Suprapubic skin (tissue), 4 donors: Measurements from ENCODE around the gene FGF18. TPM values are rescaled to one million over a fixed set of nuclear protein-coding genes. Genes with fewer than 3 reads are reported as not detected.

ENCODE experiments used
- DNase-seq, 2 donors: peaks; one replicate each; pipeline ENCODE4 v3.0.0-alpha.2; 2019; ENCODE audit warnings: low spot score in 2 of 2
- H3K27ac ChIP-seq: fragments of 200-600 bp; sonication (generic); one replicate; pipeline ENCODE4 v1.5.1; 2019
- H3K27me3 ChIP-seq: fragments of 200-600 bp; sonication (generic); one replicate; pipeline ENCODE4 v1.5.1; 2019
- H3K36me3 ChIP-seq: fragments of 200-600 bp; sonication (generic); one replicate; pipeline ENCODE4 v1.5.1; 2019
- H3K4me1 ChIP-seq: fragments of 200-600 bp; sonication (generic); one replicate; pipeline ENCODE4 v1.5.1; 2019
- H3K4me3 ChIP-seq: fragments of 200-600 bp; sonication (generic); one replicate; pipeline ENCODE4 v1.5.1; 2019; ENCODE audit warnings: mild to moderate bottlenecking
- H3K9me3 ChIP-seq: fragments of 200-600 bp; sonication (generic); one replicate; pipeline ENCODE4 v1.5.1; 2019
- EP300 ChIP-seq: sonication (generic); formaldehyde crosslinking; IDR thresholded peaks from one replicate; pipeline ENCODE4 v1.6.1; 2017; ENCODE audit warnings: antibody characterized with exemption
- POLR2A ChIP-seq, 2 donors: fragments of 450-650 bp; IDR thresholded peaks; one replicate each; pipeline ENCODE4 v1.6.1; 2017; ENCODE audit warnings: antibody characterized with exemption in 2 of 2, mild to moderate bottlenecking in 2 of 2, moderate library complexity in 2 of 2
- POLR2AphosphoS5 ChIP-seq, 3 donors: sonication (generic); formaldehyde crosslinking; IDR thresholded peaks; one replicate each; pipeline ENCODE4 v1.6.1; 2017; ENCODE audit warnings: antibody characterized with exemption in 3 of 3
- WGBS: methylation state at CpG from one replicate; pipeline ENCODE4 v1.1.5; 2018; 5-methylcytosine and 5-hydroxymethylcytosine counted together
- total RNA-seq, 4 donors: library from RNA; depleted of rRNA; stranded (reverse); fragments of >200 nt; gene quantifications; one replicate each; pipeline ENCODE4 v1.1.0, GENCODE V29; 2016
- TF ChIP-seq, protein P1 (sequence below), 2 donors: fragments of 200-600 bp in 1 of 2; fragments of 450-650 bp in 1 of 2; sonication (generic) in 1 of 2; IDR thresholded peaks; one replicate each; pipeline ENCODE4 v1.5.1; 2016 to 2019; ENCODE audit warnings: antibody characterized with exemption in 2 of 2, mild to moderate bottlenecking in 1 of 2, moderate library complexity in 1 of 2

FGF18 gene
- total RNA-seq, 4 donors from 2014 or later = 0.32 to 3.2 (median 0.50) TPM

DNA sequence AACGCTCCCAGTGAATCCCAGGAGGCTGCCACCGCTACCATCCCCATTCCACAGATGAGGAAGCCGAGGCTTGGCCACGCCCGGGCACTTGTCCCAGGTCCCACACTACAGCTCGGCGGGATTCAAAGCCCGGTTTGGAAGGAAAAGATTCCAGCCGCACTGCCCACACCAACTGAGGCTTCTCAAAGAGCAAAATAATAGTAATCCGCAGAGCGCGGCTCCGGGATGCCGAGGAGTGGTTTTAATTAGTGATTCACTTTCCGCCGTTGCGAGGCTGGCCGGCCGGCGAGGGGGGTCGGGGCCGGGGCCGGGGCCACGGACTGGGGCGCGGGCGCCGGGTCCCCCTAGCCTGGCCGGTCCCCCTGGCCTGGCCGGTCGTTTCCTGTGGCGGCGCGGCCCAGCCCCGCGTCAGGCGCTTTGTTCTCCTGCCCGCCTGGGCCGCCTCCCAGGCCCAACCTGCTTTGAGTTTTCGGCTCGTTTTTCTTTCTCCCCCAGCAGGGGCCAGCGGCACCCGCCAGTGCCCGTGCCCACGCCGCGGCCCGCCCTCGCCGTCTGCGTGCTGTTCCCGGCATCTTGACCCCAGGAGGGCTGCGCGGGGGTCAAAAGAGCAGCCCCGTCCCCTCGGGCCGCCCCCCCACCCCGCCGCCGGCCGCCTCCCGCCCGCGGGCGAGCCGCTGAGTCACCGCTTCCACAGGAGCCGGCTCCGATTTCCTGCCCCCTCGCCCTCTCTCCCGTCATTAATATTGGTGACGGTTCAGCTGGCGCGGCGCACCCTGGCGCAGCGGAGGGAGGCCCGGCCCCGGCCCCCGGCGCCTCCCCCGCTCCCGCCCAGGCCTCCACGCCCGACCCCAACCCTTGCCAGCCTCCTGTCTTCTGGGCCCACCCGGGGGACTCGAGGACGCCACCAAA is 31.2 kb downstream of the FGF18 start:
- Histone ChIP-seq H3K27ac (peak overlapping the region; percentile 64), H3K9me3 (no peaks in the 10 kb centered on the region), H3K4me3 (peak overlapping the region; percentile 52), H3K27me3 (peaks cover 8% of the 10 kb centered on the region), H3K4me1 (peaks cover 10% of the 10 kb centered on the region), H3K36me3 (no peaks in the 10 kb centered on the region)
- peak in 1 of 2 donors; percentile 82 for DNase-seq
- TF ChIP-seq, protein P1, sequence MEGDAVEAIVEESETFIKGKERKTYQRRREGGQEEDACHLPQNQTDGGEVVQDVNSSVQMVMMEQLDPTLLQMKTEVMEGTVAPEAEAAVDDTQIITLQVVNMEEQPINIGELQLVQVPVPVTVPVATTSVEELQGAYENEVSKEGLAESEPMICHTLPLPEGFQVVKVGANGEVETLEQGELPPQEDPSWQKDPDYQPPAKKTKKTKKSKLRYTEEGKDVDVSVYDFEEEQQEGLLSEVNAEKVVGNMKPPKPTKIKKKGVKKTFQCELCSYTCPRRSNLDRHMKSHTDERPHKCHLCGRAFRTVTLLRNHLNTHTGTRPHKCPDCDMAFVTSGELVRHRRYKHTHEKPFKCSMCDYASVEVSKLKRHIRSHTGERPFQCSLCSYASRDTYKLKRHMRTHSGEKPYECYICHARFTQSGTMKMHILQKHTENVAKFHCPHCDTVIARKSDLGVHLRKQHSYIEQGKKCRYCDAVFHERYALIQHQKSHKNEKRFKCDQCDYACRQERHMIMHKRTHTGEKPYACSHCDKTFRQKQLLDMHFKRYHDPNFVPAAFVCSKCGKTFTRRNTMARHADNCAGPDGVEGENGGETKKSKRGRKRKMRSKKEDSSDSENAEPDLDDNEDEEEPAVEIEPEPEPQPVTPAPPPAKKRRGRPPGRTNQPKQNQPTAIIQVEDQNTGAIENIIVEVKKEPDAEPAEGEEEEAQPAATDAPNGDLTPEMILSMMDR (IDR thresholded peaks at IDR 0.05) = no peak
- no peak for TF ChIP-seq POLR2AphosphoS5 (IDR thresholded peaks at IDR 0.05)
- TF ChIP-seq EP300 = no peak
- TF ChIP-seq POLR2A (IDR thresholded peaks at IDR 0.05) = no peak
- 9% methylated on average over 47 of the region's 88 CpGs for WGBS

GRCh38 chr5:171451421-171451820 is 32.0 kb downstream of the FGF18 start:
- DNase-seq = no peak
- Histone ChIP-seq H3K9me3 (no peaks in the 10 kb centered on the region), H3K4me3 (peak overlapping the region; percentile 52), H3K36me3 (no peaks in the 10 kb centered on the region), H3K27ac (peak overlapping the region; percentile 64), H3K27me3 (peaks cover 8% of the 10 kb centered on the region), H3K4me1 (peaks cover 10% of the 10 kb centered on the region)
- 83% methylated on average over 17 of the region's 17 CpGs for WGBS
- no peak for TF ChIP-seq EP300
- TF ChIP-seq, protein P1 (IDR thresholded peaks at IDR 0.05) = no peak
- TF ChIP-seq POLR2AphosphoS5 (IDR thresholded peaks at IDR 0.05) = no peak
- TF ChIP-seq POLR2A (IDR thresholded peaks at IDR 0.05) = no peak

- Histone ChIP-seq H3K27ac (no peak overlapping the region), H3K9me3 (no peaks in the 10 kb centered on the region), H3K36me3 (no peaks in the 10 kb centered on the region), H3K4me3 (no peak overlapping the region), H3K4me1 (peaks cover 10% of the 10 kb centered on the region), H3K27me3 (peaks cover 8% of the 10 kb centered on the region)
- 92% methylated on average over 11 of the region's 11 CpGs for WGBS
- DNase-seq = no peak
- TF ChIP-seq EP300 (no peak), POLR2AphosphoS5 (IDR thresholded peaks at IDR 0.05) (no peak), POLR2A (IDR thresholded peaks at IDR 0.05) (no peak)
- TF ChIP-seq, protein P1 (IDR thresholded peaks at IDR 0.05) = no peak
Measured at GRCh38 chr5:171453056-171453725, 33.7 kb downstream of the FGF18 start.

DNA sequence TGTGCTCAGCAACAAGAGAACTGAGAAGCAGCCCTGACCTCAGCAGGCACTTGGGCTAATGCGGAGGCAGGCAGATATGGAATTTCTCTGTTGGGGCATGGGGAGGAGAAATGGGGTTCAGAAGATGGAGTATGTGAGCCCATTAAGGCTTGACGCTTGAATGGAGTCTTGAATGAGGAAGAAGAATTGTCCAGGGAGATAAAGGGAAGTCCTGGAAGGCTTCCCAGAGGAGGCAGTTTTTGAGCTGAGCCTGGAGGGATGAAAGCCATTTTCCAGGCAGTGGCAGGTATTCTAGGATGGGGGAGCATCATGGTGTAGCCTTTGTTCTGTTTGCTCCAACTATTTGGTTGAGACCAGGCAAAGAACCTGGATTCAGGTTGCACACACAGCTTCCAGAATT is 34.5 kb downstream of the FGF18 start:
- no peak for DNase-seq
- Histone ChIP-seq H3K9me3 (no peaks in the 10 kb centered on the region), H3K27ac (no peak overlapping the region), H3K4me1 (peaks cover 10% of the 10 kb centered on the region), H3K36me3 (no peaks in the 10 kb centered on the region), H3K4me3 (no peak overlapping the region), H3K27me3 (peaks cover 12% of the 10 kb centered on the region)
- TF ChIP-seq POLR2AphosphoS5 (IDR thresholded peaks at IDR 0.05) = no peak
- no peak for TF ChIP-seq EP300
- TF ChIP-seq, protein P1 (IDR thresholded peaks at IDR 0.05) = no peak
- no peak for TF ChIP-seq POLR2A (IDR thresholded peaks at IDR 0.05)
- WGBS = 91% methylated on average over 2 of the region's 2 CpGs

GRCh38 chr5:171454549-171454948 is 35.1 kb downstream of the FGF18 start:
- DNase-seq = no peak
- WGBS = 80% methylated on average over 10 of the region's 10 CpGs
- H3K4me3 ChIP-seq = no peak overlapping the region
- H3K27me3 ChIP-seq = peaks cover 12% of the 10 kb centered on the region
- H3K27ac ChIP-seq = no peak overlapping the region
- H3K9me3 ChIP-seq = no peaks in the 10 kb centered on the region
- H3K4me1 ChIP-seq = peaks cover 10% of the 10 kb centered on the region
- TF ChIP-seq POLR2A (IDR thresholded peaks at IDR 0.05) = no peak
- no peak for TF ChIP-seq POLR2AphosphoS5 (IDR thresholded peaks at IDR 0.05)
- no peaks in the 10 kb centered on the region for H3K36me3 ChIP-seq
